HPDE6-E6E7 (cell line): ENCODE results near the gene BMPR1B.
"Not testable (repeated sequence)": the region's sequence is repeated elsewhere in the genome, so short reads cannot be mapped to it uniquely, and the experiment has no call there.

Experiments
- DNase-seq: peaks from one replicate; pipeline ENCODE4 v3.0.0; 2011; ENCODE audit warnings: missing footprints; ENCODE audit errors: extremely low spot score

Gene BMPR1B

DNA sequence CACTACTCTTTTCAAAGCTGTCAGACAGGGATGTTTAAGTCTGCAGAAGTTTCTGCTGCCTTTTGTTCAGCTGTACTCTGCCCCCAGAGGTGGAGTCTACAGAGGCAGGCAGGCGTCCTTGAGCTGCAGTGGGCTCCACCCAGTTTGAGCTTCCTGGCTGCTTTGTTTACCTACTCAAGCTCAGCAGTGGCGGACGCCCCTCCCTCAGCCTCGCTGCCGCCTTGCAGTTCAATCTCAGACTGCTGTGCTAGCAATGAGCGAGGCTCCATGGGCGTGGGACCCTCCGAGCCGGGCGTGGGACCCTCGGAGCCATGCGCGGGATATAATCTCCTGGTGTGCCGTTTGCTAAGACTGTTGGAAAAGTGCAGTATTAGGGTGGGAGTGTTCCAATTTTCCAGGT is 381.7 kb downstream of the BMPR1B start:
- not testable (repeated sequence) for DNase-seq

DNA sequence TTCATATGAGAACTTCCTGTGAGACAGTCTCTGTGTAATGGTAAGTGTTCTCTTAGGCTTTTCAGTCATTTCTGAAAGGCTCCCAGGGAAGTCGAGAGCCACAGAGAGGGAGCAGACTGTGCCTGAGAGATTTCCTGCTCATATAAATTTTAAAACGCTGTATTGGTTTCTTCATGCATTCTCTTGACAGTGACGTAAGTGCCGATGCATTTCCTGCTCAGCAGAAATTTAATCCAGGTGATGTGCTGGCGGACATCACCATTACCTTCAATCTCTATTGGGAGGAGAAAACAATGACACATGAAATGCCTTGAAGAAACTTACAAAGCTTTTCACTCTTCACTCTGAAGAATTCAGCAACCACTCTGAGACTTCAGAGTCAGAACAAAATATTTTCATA is 383.6 kb downstream of the BMPR1B start:
- DNase-seq = no peak

DNA sequence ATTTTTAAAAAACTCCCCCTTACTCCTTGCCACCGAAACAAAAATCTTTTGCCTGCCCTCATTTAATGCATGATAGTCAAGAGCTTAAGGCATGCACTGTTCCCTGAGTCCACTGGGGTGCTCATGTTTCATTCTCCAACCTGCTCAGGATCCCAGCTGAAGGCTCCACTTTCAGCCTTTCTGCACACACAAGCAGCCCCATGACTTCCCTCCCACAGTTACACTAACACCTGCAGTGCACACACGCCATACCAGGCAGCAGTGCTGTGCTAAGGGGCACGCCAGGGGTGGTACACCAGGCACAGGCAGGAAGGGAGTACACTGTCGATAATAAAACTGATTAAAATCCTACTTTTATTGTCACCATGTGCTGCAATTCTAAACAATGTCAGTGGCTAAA is 385.2 kb downstream of the BMPR1B start:
- DNase-seq = no peak

DNA sequence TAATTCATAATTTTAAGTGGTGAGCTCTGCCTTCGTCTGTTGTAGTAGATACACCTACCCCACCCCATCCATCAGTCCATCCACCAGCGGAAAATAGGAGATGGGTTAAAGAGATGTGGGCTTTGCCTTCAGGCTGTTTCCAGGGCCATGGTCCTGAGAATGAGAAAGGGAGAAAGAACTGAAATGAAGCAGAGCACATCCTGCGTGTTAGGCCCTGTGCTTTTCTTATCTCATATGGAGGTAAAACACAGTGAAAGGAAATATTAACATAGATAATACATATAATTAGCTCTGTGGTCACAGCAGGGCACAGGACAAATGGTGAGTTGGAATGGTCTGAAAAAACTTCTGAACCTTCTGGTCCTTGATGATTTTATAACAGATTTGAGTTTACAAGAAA is 393.5 kb downstream of the BMPR1B start:
- DNase-seq = no peak

DNA sequence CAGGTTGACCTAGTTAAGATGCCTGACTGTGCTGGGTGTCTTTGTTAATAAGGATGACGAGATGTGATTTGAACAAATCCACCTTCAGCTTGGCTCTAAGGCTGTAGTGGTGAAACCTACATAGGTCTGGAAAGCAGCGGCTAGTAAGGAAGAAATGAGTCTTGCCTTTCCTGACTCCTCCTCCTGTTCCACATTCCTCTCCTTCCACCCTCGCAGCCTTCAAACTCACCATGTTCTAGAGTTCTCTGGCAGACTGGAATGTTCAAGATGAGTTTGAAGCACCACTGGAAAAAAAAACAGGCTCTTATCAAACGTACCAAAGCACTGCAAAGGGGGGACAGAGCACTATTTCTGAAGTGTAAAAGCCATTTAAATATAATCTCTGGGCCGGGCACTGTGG is 395.4 kb downstream of the BMPR1B start:
- DNase-seq = no peak

DNA sequence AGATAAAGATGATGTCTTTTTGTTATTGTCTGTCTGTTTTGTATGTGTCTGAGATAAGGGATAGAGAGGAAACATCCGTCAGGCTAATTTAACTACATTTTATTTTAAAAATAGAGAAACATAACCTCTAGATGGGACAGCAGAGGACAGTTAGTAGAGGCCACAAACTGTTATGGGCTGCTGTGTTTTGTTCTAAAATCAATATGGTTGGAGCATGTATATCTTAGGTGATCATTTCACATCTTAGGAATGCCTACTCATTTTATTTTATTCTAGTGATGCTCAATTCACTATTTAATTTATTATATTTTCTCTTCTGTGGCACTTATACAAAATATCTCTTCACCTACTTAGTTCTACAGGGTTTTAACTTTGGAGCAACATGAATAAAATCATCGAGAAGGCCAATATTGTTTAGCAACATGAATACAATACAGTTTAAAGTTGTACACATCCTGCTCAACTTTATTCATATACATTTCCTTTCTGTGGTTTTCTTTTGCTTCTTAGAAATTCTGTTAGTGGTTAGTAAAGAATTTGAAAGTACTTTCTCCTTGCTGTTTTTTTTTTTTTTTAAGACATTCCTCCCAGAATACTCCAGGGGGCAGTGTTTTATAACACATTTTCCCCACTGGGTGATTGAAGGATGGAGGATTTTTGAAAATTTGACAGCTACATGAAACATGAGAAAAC is 398.1 kb downstream of the BMPR1B start:
- DNase-seq = no peak

DNA sequence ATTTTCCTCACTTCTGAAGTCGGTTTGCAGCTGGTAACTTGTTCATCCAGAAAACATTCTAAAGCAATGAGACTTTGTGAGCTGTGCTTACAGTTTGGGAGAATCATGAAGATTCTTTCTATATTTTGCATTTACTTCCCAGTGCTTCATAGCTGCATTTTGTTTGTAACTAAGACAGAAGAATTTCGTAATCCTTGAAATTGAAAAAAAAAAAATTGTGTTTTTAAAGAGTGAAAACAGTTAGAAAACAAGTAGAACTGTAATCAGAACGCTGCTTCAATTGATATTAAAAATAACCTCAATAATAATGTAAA is 398.7 kb downstream of the BMPR1B start:
- no peak for DNase-seq

DNA sequence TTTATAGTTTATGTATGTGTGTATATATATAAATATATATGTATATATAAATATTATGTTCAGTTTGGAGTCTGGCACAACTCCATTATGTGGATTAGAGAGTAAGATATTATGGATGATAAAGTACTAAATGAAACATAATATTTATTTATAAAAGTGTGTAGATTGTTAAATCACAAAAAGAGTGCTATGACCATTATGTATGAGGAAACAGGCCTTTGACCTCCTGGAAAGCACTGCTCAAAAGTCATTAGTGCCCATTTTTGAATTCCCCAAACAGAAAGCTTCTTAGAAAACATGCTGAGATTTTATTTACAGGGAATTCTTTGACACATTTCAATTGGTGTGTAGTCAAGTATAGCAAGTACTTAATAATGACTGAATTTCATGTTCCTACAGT is 399.8 kb downstream of the BMPR1B start:
- no peak for DNase-seq

DNA sequence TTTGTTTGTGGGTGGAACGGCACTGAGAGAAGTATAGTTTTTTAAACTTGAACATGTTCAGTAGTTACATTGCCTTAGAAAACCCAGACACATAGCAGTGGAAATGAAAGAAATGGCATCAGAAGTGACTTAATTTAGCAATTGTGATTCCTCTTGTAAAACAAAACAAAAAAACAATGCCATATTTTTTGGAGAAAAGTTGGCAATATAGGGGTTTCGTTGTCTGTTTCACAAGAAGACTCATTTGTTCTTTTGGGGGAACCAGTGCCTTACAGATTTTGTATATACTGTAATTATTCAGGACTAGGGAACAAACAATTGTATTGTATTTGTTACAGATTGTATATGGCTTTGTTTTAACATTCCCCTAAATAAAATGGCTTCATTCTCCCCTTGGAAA is 400.3 kb downstream of the BMPR1B start:
- no peak for DNase-seq

DNA sequence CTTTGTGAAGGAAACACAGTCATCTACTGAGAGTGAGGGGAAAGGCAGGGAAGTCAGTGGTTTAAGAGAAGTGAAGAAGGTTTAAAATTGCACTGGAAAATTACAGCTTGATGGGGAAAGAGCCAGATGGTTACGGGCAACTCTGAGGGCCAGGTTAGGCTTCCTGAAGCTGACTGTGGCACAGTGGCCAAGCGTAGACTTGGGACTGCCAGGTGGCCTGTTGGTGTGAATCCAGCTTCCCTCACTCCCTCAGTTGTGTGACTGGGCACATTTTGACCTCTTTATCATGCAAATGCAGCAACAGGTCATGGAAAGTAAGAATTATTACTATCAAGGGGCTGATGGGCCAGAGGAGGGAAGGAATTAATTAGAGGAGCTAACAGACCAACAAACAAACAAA is 400.9 kb downstream of the BMPR1B start:
- DNase-seq = no peak

DNA sequence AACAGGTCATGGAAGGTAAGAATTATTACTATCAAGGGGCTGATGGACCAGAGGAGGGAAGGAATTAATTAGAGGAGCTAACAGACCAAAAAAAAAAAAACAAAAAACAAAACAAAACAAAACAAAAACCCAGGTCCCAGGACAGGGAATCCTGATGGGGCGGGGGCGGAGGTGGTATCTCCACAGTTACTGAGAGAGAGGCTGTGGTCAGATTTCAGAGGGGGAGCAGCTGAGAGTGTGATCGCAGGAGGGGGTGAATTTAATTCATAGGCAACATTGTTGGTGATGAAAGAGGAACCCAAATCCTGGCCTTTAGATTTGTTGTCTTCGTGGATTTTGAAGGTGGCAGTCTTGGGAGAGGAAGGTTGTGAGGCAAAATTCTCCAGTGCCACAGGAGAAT is 401.6 kb downstream of the BMPR1B start:
- DNase-seq = no peak

DNA sequence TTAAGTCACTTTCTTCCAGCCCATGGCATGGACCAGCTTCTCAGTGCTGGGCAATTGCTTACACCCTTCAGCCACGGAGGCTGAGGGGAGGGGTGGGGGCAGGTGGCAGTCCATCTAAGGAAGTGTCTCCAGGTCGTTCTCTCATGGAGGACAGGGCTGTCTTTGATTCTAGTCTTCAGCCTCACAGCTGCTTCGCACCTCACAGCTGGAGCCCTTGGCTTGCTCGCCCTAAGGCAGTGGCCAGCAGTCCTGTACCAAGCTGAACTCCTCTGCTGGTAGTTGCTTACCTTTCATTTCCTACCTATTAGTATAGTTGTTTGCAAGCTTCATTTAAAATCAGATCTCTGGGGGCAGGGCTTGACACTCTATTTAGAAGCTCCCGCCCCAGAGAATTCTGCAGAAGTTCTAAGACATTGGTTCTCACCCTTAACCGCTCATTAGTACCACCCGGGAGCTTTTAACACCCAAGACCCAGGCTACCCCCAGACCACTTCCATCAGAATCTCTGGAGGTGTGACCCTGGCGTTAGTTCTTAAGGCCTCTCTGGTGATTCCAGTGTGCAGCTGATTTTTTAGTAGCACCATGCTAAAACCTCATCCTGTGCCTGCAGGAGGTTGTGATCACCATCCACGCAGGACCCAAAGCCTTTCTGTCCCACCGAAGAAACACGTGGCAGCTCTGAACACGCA is 404.2 kb downstream of the BMPR1B start:
- DNase-seq = no peak

DNA sequence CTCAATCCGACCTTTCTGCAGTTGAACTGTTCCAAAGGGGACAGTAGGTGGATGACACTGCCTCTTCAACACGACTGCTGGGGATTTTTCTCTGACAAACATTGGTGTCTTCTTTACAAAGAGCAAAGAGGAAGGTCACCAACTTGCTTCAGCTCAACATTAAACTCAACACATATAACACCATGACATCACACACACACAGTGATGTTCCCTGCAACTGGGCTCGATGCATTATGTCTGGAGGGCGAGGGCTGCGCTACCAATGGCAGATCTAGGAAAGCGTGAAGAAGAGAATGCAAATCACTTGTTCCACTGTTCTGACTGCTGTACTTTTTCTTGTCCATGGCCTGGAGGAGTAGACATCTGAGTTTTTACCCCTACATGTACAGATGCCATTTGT is 405.1 kb downstream of the BMPR1B start:
- no peak for DNase-seq

DNA sequence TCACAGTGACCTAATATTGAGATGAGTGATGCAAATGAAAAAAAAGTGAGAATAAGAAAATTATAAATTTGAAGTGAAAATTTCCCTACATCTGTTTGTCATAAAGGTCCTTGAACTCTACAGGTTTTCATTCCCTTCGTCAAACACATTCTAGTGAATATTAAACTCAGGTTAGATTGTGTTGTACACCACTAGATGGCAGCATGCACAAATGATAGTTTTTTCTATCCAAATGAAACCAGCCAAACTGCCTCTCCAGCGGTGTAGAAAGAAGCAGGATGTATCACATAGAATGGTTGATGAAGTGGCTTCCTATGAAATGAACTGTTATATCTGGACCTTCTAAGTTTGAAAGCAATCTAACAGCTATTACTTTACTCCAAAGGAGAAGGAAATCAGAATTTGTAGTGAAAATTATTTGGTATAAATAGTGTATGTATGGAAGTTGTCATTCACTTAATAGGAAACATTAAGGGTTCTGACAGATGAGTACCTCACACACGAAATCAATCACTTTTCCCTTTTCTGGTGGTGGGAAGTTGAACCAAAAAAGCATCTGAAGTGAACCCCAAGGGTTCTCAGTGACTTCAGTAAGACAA is 408.3 kb downstream of the BMPR1B start:
- DNase-seq = peak; percentile 36

DNA sequence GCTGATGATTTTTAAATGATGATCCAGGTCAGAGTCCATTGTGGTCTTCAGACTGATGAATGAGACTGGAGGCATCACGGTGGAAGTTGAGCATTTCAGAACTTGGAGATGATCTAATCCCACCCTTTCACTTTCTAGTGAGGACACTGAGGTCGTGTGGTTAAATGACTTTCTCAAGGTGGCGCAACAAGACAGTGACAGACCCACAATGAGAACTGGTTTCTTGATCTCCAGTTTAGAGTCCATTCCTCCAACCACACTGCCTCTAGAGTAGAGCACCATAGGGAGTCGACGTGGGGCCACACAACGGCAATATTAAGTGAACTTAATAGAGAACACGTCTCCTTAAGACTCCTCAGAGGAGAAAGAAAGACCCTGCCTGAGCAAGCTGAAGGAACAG is 410.1 kb downstream of the BMPR1B start:
- DNase-seq = no peak

DNA sequence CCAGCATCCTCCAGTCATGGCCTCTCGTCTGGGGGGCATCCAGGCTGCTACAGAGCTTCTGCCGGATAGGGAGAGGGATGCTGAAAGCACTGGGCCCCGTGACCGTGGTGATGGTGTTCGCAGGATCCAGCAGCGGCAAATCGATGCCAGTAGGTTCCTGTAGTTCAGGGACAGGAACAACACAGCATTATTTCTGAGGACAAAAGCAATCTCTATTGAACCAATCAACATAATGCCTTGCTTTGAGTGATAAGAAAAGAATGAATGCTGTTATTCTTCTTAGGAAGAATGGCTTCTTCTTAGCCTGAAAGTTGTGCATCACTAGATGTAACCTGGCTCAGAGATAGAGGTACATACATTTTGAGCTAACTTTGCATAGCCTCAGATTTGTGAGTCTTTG is 412.4 kb downstream of the BMPR1B start:
- no peak for DNase-seq

DNA sequence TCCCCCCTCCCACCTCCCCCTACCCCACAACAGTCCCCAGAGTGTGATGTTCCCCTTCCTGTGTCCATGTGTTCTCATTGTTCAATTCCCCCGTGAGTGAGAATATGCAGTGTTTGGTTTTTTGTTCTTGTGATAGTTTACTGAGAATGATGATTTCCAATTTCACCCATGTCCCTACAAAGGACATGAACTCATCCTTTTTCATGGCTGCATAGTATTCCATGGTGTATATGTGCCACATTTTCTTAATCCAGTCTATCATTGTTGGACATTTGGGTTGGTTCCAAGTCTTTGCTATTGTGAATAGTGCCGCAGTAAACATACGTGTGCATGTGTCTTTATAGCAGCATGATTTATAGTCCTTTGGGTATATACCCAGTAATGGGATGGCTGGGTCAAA is 413.6 kb downstream of the BMPR1B start:
- not testable (repeated sequence) for DNase-seq

DNA sequence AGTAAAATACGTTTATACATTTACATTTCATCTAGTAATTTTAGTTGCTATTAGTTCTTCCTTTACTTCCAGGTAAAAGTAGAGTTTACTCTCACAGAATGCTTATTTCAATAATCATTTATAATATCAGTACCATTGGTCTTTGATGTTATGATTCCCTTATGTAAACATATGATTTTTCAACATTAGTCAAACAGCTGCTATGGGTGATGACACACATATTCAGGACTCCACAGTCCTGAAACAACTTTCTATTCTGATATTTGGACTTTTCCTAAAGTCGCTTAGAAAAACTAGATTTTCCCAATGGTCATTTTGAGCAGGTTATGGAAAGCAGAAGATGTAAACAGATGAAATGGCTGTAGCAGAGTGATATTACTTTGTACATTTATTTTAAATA is 421.2 kb downstream of the BMPR1B start:
- DNase-seq = no peak

DNA sequence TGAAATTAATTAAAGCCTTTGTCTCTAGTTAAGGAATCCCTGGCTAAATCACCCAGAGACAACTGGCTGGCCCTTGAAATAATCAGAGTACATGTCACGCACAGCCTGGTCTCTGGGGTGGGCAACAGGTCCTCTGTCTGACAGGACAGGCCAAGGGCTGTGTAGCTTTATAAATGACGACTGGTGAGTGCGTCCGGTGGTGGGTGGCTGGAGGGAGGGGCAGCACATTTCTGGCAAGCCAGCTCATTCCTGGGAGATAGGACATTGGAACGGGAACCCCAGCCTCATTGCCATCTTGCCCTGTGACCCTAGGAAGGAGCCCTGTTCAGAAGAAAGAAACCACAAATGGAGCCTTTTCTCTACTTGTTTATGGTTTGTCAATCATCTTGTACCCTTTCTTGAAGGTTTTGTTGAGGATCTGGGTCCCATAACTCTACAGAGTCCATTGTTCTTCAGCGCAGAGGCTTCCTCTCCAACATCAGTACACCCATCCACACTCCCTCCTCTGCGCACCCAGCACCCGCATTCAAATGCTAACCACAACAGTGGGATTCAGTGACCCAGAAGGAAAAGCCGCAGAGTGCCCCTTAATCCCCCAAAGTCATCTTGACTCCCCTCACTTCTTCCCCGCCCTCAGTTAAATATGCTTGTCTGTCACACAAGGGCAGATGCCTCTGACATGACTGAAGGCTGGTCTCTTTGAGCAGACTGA is 422.9 kb downstream of the BMPR1B start:
- no peak for DNase-seq

DNA sequence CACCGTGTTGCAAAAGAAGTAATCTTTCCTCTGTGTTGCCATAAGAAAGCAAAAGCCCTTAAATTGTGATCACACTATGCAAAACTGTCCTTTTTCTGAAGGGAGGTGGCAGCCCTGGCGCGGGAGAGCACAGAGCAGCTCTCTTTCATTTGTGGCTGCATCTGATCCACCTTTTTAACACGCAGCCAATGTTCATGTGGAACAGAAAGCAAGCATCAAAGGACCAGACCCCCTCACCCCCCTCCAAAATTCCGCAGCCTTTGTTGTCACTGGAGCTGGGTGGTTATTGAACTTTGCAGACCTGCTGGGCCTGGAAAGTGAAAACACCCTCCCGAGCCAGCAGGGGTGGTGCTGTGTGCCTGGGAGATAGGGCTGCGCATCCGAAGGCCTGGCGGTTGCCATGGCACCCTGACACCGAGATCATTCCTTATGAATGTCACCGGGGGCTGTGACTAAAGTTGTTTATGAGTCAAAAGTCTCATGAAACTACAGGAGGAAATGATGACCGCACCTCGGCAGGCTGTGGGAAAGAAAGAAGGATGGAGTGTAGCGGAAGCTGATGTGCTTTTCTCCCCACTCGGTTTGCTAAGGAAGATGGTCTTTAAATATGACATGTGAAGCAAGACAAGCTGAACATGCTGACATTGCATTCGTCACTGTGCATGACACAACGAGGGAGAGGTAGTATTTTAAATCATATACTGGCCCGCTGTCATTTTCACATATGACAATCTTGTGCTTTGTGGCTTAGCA is 423.7 kb downstream of the BMPR1B start:
- DNase-seq = no peak

DNA sequence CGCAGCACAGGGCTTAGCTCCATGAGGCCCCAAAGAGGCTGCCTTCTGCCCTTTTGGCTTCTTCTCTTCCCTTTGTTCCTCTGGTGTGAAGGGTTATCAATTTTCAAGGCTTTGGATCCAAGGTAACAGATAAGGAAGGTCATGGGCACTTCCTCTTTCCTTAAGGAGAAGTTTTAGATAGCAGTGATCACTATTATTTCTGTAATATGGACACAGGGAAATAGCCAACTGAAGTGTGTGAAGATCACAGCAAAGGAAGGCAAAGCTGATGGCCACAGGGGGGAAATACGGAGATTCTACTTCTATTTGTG is 424.2 kb downstream of the BMPR1B start:
- no peak for DNase-seq

DNA sequence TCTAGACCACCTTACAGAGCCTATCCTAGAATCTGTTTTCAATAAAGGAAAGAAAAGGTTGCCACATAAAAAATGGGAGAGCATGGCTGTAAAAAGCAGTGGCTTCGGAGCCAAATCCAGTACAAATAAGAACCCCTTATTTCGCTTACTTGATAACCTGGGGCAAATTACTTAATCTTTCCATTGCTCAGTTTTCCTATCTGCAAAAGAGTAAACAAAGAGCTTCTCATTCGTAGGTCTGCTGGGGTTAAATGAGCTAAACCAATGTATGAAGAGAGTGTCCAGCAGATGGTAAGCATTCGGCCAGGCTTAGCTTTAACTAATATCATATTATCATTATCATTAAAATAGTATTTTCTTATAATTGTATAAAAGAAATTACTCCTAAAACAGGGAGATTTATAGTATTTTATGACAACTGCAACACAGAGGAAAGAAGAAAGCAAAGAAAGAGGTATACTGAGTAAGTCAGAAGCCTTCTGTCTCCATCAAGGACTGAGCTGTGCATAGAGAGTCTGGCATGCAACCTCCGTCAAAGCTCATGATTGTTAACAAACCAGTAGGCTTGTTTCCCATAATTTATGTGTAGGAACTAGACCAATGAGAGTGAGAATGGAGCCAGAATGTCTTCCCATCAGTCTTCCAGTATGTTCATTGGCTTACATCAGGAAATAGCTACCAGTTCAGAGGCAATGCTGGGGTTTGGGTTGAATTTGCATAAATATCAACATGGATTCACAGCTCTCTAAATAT is 426.1 kb downstream of the BMPR1B start:
- no peak for DNase-seq
